ENCODE data around the gene CLINT1. TPM values are rescaled to one million over a fixed set of nuclear protein-coding genes. Genes with fewer than 3 reads are reported as not detected.

Gene CLINT1
- total RNA-seq, 2 donors from 2014 or later: 42.1 to 60.7 TPM

- H3K27ac Mint-ChIP-seq: peak overlapping the region; percentile 86
- peaks cover 34% of the 10 kb centered on the region for H3K4me1 Mint-ChIP-seq
- peaks cover 16% of the 10 kb centered on the region for H3K36me3 Mint-ChIP-seq (ENCODE audit: low read depth)
- no peaks in the 10 kb centered on the region for H3K27me3 Mint-ChIP-seq
- H3K4me3 Mint-ChIP-seq: peak overlapping the region; percentile 93
- peak; percentile 26 for ATAC-seq (replicated peaks)
- H3K9me3 Mint-ChIP-seq: no peaks in the 10 kb centered on the region
Measured at GRCh38 chr5:157744051-157745011, 114.6 kb downstream of the CLINT1 start.

GRCh38 chr5:157743163-157744050 is 115.5 kb downstream of the CLINT1 start, which contains the start of gene LSM11:
LSM11 (plus strand) TSS chr5:157743712; CDS start chr5:157743751, 39 bp downstream.
- peaks cover 22% of the 10 kb centered on the region for H3K36me3 Mint-ChIP-seq (ENCODE audit: low read depth)
- H3K9me3 Mint-ChIP-seq: no peaks in the 10 kb centered on the region
- H3K4me1 Mint-ChIP-seq: peaks cover 27% of the 10 kb centered on the region
- H3K4me3 Mint-ChIP-seq: peak within 1 kb of the TSS; percentile 93
- no peaks in the 10 kb centered on the region for H3K27me3 Mint-ChIP-seq
- peak; percentile 94 for ATAC-seq (replicated peaks)
- H3K27ac Mint-ChIP-seq: peak within 1 kb of the TSS; percentile 86

- Mint-ChIP-seq H3K27ac (no peak overlapping the region), H3K9me3 (no peaks in the 10 kb centered on the region), H3K36me3 (ENCODE audit: low read depth) (peaks cover 44% of the 10 kb centered on the region), H3K4me1 (peaks cover 18% of the 10 kb centered on the region), H3K27me3 (no peaks in the 10 kb centered on the region), H3K4me3 (no peak overlapping the region)
- ATAC-seq (replicated peaks): no peak
Measured at GRCh38 chr5:157741131-157741530, 117.8 kb downstream of the CLINT1 start.

GRCh38 chr5:157740229-157740610 is 118.7 kb downstream of the CLINT1 start:
- peak; percentile 22 for ATAC-seq (replicated peaks)
- Mint-ChIP-seq H3K4me1 (peaks cover 13% of the 10 kb centered on the region), H3K36me3 (ENCODE audit: low read depth) (peaks cover 48% of the 10 kb centered on the region), H3K4me3 (no peak overlapping the region), H3K27ac (no peak overlapping the region), H3K27me3 (no peaks in the 10 kb centered on the region), H3K9me3 (no peaks in the 10 kb centered on the region)

GRCh38 chr5:157739388-157740228 is 119.3 kb downstream of the CLINT1 start:
- H3K4me1 Mint-ChIP-seq: peaks cover 11% of the 10 kb centered on the region
- no peak overlapping the region for H3K27ac Mint-ChIP-seq

GRCh38 chr5:157735991-157736390 is 123.0 kb downstream of the CLINT1 start:
- Mint-ChIP-seq H3K4me3 (no peak overlapping the region), H3K4me1 (peaks cover 15% of the 10 kb centered on the region), H3K27ac (no peak overlapping the region), H3K27me3 (no peaks in the 10 kb centered on the region), H3K9me3 (no peaks in the 10 kb centered on the region), H3K36me3 (ENCODE audit: low read depth) (peaks cover 80% of the 10 kb centered on the region)
- ATAC-seq (replicated peaks): no peak

More at GRCh38 chr5:157739388-157740228, 119.3 kb downstream of the CLINT1 start:
- Mint-ChIP-seq H3K36me3 (ENCODE audit: low read depth) (peaks cover 50% of the 10 kb centered on the region), H3K27me3 (no peaks in the 10 kb centered on the region), H3K9me3 (no peaks in the 10 kb centered on the region), H3K4me3 (no peak overlapping the region)
- ATAC-seq (replicated peaks): no peak

Other genes starting within 250 kb of the CLINT1 start
- gene SOX30, start 206.7 kb downstream of the CLINT1 start, total RNA-seq: 1 to 10 TPM in 1 of 2 donors, under 1 TPM in 1; 0.50 to 1.0 TPM
- not detected for gene C5orf52, start 187.6 kb downstream of the CLINT1 start, total RNA-seq
- 10 to 100 TPM; 11.0 to 12.1 TPM for gene THG1L, start 127.7 kb downstream of the CLINT1 start, total RNA-seq
- gene LSM11, start 115.4 kb downstream of the CLINT1 start, total RNA-seq: 1 to 10 TPM; 7.6 to 8.4 TPM